SK-N-SH treated with all-trans-retinoic acid at 6 μM for 48 hours (cell line): ENCODE data around the gene KLHL18.

Experiments used
- ATAC-seq: fragments of 200-7000 bp; cut with Tn5 transposase; 3 replicates; pipeline ENCODE4 v1.9.1; 2020; ENCODE audit warnings: mild to moderate bottlenecking, moderate library complexity
- ARNTL ChIP-seq: fragments of 450-650 bp; formaldehyde crosslinking; IDR thresholded peaks from 2 replicates; pipeline ENCODE4 v1.5.0; 2020; ENCODE audit warnings: low read depth, mild to moderate bottlenecking, moderate library complexity, borderline replicate concordance
- BACH2 ChIP-seq: fragments of 250-450 bp; sonication (Bioruptor Pico); IDR thresholded peaks from 2 replicates; pipeline ENCODE4 v1.9.0; 2021; ENCODE audit warnings: mild to moderate bottlenecking, borderline replicate concordance
- CSDC2 ChIP-seq: fragments of 250-450 bp; sonication (Bioruptor Pico); IDR thresholded peaks from 2 replicates; pipeline ENCODE4 v1.5.0; 2020; ENCODE audit warnings: mild to moderate bottlenecking, moderate library complexity
- ESRRG ChIP-seq: fragments of 250-450 bp; sonication (Bioruptor Pico); IDR thresholded peaks from 2 replicates; pipeline ENCODE4 v1.6.1; 2021; ENCODE audit warnings: mild to moderate bottlenecking
- GLIS3 ChIP-seq: fragments of 250-450 bp; sonication (Bioruptor Pico); IDR thresholded peaks from 2 replicates; pipeline ENCODE4 v1.5.0; 2020; ENCODE audit warnings: mild to moderate bottlenecking, moderate library complexity
- ISL1 ChIP-seq: fragments of 250-450 bp; sonication (Bioruptor Pico); IDR thresholded peaks from 2 replicates; pipeline ENCODE4 v2.1.2; 2022; ENCODE audit warnings: mild to moderate bottlenecking, moderate library complexity
- OSR1 ChIP-seq: fragments of 250-450 bp; sonication (Bioruptor Pico); IDR thresholded peaks from 2 replicates; pipeline ENCODE4 v1.8.0; 2022; ENCODE audit warnings: moderate library complexity, mild to moderate bottlenecking, inconsistent platforms
- PPARA ChIP-seq: fragments of 250-450 bp; sonication (Bioruptor Pico); IDR thresholded peaks from 2 replicates; pipeline ENCODE4 v1.5.0; 2020; ENCODE audit warnings: mild to moderate bottlenecking, borderline replicate concordance
- RARB ChIP-seq: fragments of 250-450 bp; sonication (Bioruptor Pico); IDR thresholded peaks from 2 replicates; pipeline ENCODE4 v1.8.0; 2021; ENCODE audit warnings: mild to moderate bottlenecking, moderate library complexity
- SNAI2 ChIP-seq: fragments of 250-450 bp; sonication (Bioruptor Pico); IDR thresholded peaks from 2 replicates; pipeline ENCODE4 v1.5.0; 2020; ENCODE audit warnings: mild to moderate bottlenecking, moderate library complexity
- TOX ChIP-seq: fragments of 250-450 bp; sonication (Bioruptor Pico); IDR thresholded peaks from 2 replicates; pipeline ENCODE4 v1.8.0; 2021; ENCODE audit warnings: mild to moderate bottlenecking, moderate library complexity, borderline replicate concordance
- TSHZ2 ChIP-seq: fragments of 250-450 bp; sonication (Bioruptor Pico); IDR thresholded peaks from 2 replicates; pipeline ENCODE4 v1.5.0; 2020; ENCODE audit warnings: mild to moderate bottlenecking, moderate library complexity
- ZC3H10 ChIP-seq: fragments of 250-450 bp; sonication (Bioruptor Pico); IDR thresholded peaks from 2 replicates; pipeline ENCODE4 v1.5.1; 2021; ENCODE audit warnings: mild to moderate bottlenecking, moderate library complexity
- ZFP3 ChIP-seq: fragments of 250-450 bp; sonication (Bioruptor Pico); IDR thresholded peaks from 2 replicates; pipeline ENCODE4 v1.5.0; 2020; ENCODE audit warnings: mild to moderate bottlenecking, moderate library complexity
- ZFP30 ChIP-seq: fragments of 450-650 bp; formaldehyde crosslinking; IDR thresholded peaks from 2 replicates; pipeline ENCODE4 v1.5.0; 2022; ENCODE audit warnings: mild to moderate bottlenecking, moderate library complexity
- ZNF565 ChIP-seq: fragments of 450-650 bp; formaldehyde crosslinking; conservative IDR thresholded peaks from 2 replicates; pipeline ENCODE4 v1.5.0; 2020; ENCODE audit warnings: low read depth, mild to moderate bottlenecking, moderate library complexity
- ZNF70 ChIP-seq: fragments of 450-650 bp; formaldehyde crosslinking; IDR thresholded peaks from 2 replicates; pipeline ENCODE4 v1.5.0; 2020; ENCODE audit warnings: mild to moderate bottlenecking, moderate library complexity
- ZNF8 ChIP-seq: fragments of 450-650 bp; formaldehyde crosslinking; IDR thresholded peaks from 2 replicates; pipeline ENCODE4 v1.5.0; 2020; ENCODE audit warnings: mild to moderate bottlenecking, moderate library complexity
- TF ChIP-seq, protein P1 (sequence below): fragments of 250-450 bp; sonication (Bioruptor Pico); IDR thresholded peaks from 2 replicates; pipeline ENCODE4 v1.8.0; 2021; ENCODE audit warnings: low read depth, mild to moderate bottlenecking, moderate library complexity, borderline replicate concordance
- TF ChIP-seq, protein P2 (sequence below): fragments of 250-450 bp; sonication (Bioruptor Pico); IDR thresholded peaks from 2 replicates; pipeline ENCODE4 v1.5.1; 2021; ENCODE audit warnings: mild to moderate bottlenecking, moderate library complexity
- TF ChIP-seq, protein P3 (sequence below): fragments of 250-450 bp; sonication (Bioruptor Pico); IDR thresholded peaks from 2 replicates; pipeline ENCODE4 v1.5.1; 2020; ENCODE audit warnings: low read depth, mild to moderate bottlenecking, moderate library complexity

Gene KLHL18

GRCh38 chr3:47282424-47283192, at the start of gene KLHL18, which contains the start of gene KIF9:
TSS of gene KLHL18 (plus strand) at chr3:47282944. CDS start at chr3:47282966, 22 bp downstream.
TSS of gene KIF9 (minus strand) at chr3:47282799. CDS start at chr3:47277374, 5,425 bp downstream.
- TF ChIP-seq ZNF8 (CRISPR knock-in tag) (no peak), ARNTL (CRISPR knock-in tag) (no peak), TOX (no peak), ZNF70 (CRISPR knock-in tag) (no peak), RARB (no peak), PPARA (CRISPR knock-in tag) (no peak), GLIS3 (CRISPR knock-in tag) (no peak), CSDC2 (CRISPR knock-in tag) (no peak), SNAI2 (CRISPR knock-in tag) (no peak), ZFP3 (CRISPR knock-in tag) (no peak), ESRRG (CRISPR knock-in tag) (no peak), OSR1 (CRISPR knock-in tag) (no peak), TSHZ2 (CRISPR knock-in tag) (no peak), ISL1 (CRISPR knock-in tag) (no peak), ZC3H10 (CRISPR knock-in tag) (no peak), ZNF565 (no peak), BACH2 (CRISPR knock-in tag) (no peak)
- TF ChIP-seq, protein P1, sequence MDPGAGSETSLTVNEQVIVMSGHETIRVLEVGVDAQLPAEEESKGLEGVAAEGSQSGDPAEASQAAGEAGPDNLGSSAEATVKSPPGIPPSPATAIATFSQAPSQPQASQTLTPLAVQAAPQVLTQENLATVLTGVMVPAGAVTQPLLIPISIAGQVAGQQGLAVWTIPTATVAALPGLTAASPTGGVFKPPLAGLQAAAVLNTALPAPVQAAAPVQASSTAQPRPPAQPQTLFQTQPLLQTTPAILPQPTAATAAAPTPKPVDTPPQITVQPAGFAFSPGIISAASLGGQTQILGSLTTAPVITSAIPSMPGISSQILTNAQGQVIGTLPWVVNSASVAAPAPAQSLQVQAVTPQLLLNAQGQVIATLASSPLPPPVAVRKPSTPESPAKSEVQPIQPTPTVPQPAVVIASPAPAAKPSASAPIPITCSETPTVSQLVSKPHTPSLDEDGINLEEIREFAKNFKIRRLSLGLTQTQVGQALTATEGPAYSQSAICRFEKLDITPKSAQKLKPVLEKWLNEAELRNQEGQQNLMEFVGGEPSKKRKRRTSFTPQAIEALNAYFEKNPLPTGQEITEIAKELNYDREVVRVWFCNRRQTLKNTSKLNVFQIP (CRISPR knock-in tag), result no peak
- TF ChIP-seq, protein P2, sequence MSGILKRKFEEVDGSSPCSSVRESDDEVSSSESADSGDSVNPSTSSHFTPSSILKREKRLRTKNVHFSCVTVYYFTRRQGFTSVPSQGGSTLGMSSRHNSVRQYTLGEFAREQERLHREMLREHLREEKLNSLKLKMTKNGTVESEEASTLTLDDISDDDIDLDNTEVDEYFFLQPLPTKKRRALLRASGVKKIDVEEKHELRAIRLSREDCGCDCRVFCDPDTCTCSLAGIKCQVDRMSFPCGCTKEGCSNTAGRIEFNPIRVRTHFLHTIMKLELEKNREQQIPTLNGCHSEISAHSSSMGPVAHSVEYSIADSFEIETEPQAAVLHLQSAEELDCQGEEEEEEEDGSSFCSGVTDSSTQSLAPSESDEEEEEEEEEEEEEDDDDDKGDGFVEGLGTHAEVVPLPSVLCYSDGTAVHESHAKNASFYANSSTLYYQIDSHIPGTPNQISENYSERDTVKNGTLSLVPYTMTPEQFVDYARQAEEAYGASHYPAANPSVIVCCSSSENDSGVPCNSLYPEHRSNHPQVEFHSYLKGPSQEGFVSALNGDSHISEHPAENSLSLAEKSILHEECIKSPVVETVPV (CRISPR knock-in tag), result no peak
- TF ChIP-seq, protein P3, sequence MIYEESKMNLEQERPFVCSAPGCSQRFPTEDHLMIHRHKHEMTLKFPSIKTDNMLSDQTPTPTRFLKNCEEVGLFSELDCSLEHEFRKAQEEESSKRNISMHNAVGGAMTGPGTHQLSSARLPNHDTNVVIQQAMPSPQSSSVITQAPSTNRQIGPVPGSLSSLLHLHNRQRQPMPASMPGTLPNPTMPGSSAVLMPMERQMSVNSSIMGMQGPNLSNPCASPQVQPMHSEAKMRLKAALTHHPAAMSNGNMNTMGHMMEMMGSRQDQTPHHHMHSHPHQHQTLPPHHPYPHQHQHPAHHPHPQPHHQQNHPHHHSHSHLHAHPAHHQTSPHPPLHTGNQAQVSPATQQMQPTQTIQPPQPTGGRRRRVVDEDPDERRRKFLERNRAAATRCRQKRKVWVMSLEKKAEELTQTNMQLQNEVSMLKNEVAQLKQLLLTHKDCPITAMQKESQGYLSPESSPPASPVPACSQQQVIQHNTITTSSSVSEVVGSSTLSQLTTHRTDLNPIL, result no peak
- TF ChIP-seq, all 23 proteins: peak for 0
- peak; percentile 90 for ATAC-seq

DNA sequence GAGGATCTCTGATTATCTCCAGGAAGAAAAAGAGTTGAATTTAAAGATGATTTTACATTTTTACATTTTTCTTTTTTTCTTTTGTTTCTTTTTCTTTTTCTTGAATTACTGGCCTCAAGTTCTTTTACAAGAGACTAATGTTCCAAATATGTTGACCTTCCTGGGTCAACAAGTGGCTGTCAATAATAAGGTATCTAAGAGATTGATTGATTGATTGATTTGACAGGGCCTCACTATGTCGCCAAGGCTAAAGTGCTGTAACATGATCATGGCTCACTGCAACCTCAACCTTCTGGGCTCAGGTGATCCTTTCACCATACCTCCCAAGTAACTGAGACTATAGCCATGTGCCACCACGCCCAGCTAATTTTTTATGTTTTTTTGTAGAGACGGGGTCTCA, 44.7 kb upstream of the KLHL18 start:
- no peak for ATAC-seq

More for the DNA sequence above, 44.7 kb upstream of the KLHL18 start:
- TF ChIP-seq ZNF565 (no peak), ZC3H10 (CRISPR knock-in tag) (no peak), TSHZ2 (CRISPR knock-in tag) (no peak), ESRRG (CRISPR knock-in tag) (no peak), ZFP30 (CRISPR knock-in tag) (no peak), CSDC2 (CRISPR knock-in tag) (no peak), ZNF70 (CRISPR knock-in tag) (no peak), OSR1 (CRISPR knock-in tag) (no peak), BACH2 (CRISPR knock-in tag) (no peak), GLIS3 (CRISPR knock-in tag) (no peak)
